GM12878 (cell line): ENCODE results near the gene POLR3A. TPM values are rescaled to one million over a fixed set of nuclear protein-coding genes. Genes with fewer than 3 reads are reported as not detected.

ENCODE experiments used
- ATAC-seq: fragments of 200-7000 bp; cut with Tn5 transposase; 3 replicates; pipeline ENCODE4 v1.9.1; 2020; ENCODE audit warnings: mild to moderate bottlenecking, moderate library complexity
- BruUV-seq: library from RNA; stranded (reverse); fragments of 400-500 nt; replicated peaks from 2 replicates; lab custom pipeline; 2021; lab: Mats Ljungman, UMichigan
- CTCF ChIA-PET: fragments of 300-600 bp; sonication (Branson Sonifier 250); formaldehyde crosslinking; extraction: SDS; loops from one replicate; lab custom pipeline; 2021; ENCODE audit warnings: inconsistent platforms; lab: Yijun Ruan, JAX
- POLR2A ChIA-PET: fragments of 350-600 bp; formaldehyde crosslinking; extraction: SDS; loops from one replicate; lab custom pipeline; 2021; ENCODE audit warnings: inconsistent platforms; lab: Charles Lee
- RAD21 ChIA-PET: fragments of 300-600 bp; sonication (Branson Sonifier 250); formaldehyde crosslinking; loops from one replicate; lab custom pipeline; 2023; ENCODE audit warnings: antibody characterized with exemption; ENCODE audit not compliant: unreplicated experiment; lab: Charles Lee
- SMC1A ChIA-PET: fragments of 300-600 bp; sonication (Branson Sonifier 250); formaldehyde crosslinking; loops from one replicate; lab custom pipeline; 2023; ENCODE audit not compliant: unreplicated experiment, uncharacterized antibody; lab: Charles Lee
- DNase-seq: peaks from one replicate; pipeline ENCODE4 v3.0.0-alpha.2; 2011; ENCODE audit warnings: low read depth, low spot score
- FAIRE-seq: peaks from 3 replicates; lab custom pipeline; 2011; peaks lifted over from hg19 to GRCh38; lab: Jason Lieb, UNC
- H2AFZ ChIP-seq: 2 replicates; pipeline ENCODE4 v1.6.0; 2011; ENCODE audit warnings: low read depth, low read length, control low read depth; ENCODE audit not compliant: control insufficient read depth
- H3K27ac ChIP-seq: 2 replicates; pipeline ENCODE4 v1.5.1; 2011; ENCODE audit warnings: control low read depth; ENCODE audit not compliant: control insufficient read depth, insufficient read depth
- H3K27me3 ChIP-seq, 2 experiments: replicated peaks in 1 of 2; 2 replicates each; pipeline versions ENCODE4 v1.6.0 to v1.6.1; 2011; ENCODE audit warnings: low read length in 1 of 2; ENCODE audit not compliant: control insufficient read depth in 2 of 2, insufficient read depth in 2 of 2
- H3K36me3 ChIP-seq, 2 experiments: 2 replicates each; pipeline ENCODE4 v1.5.1; 2011; ENCODE audit warnings: low read length in 1 of 2; ENCODE audit not compliant: control insufficient read depth in 2 of 2, insufficient read depth in 2 of 2
- H3K4me1 ChIP-seq: 2 replicates; pipeline ENCODE4 v1.6.1; 2011; ENCODE audit warnings: mild to moderate bottlenecking, low read length, moderate library complexity, mixed read lengths; ENCODE audit not compliant: control insufficient read depth, insufficient read depth
- H3K4me2 ChIP-seq: 2 replicates; pipeline ENCODE4 v1.6.0; 2011; ENCODE audit warnings: control low read depth; ENCODE audit not compliant: control insufficient read depth, insufficient read depth
- H3K4me3 ChIP-seq: fragments of 200-600 bp; sonication (generic); 2 replicates; pipeline ENCODE4 v1.5.1; 2016
- H3K79me2 ChIP-seq: 2 replicates; pipeline ENCODE4 v1.6.0; 2011; ENCODE audit warnings: low read length; ENCODE audit not compliant: control insufficient read depth, insufficient read depth
- H3K9ac ChIP-seq: 2 replicates; pipeline ENCODE4 v1.8.0; 2011; ENCODE audit warnings: low read length, control low read depth, mixed read lengths; ENCODE audit not compliant: control insufficient read depth, insufficient read depth
- H3K9me3 ChIP-seq: replicated peaks from 3 replicates; pipeline ENCODE4 v1.5.1; 2011; ENCODE audit warnings: mild to moderate bottlenecking, low read length; ENCODE audit not compliant: control insufficient read depth, insufficient read depth
- H4K20me1 ChIP-seq: 2 replicates; pipeline ENCODE4 v1.6.0; 2011; ENCODE audit not compliant: control insufficient read depth, insufficient read depth
- CBX5 ChIP-seq: sonication (generic); IDR thresholded peaks from 2 replicates; pipeline ENCODE4 v1.6.1; 2016; ENCODE audit warnings: low read depth, moderate library complexity, mild to moderate bottlenecking, inconsistent platforms
- EP300 ChIP-seq, 2 experiments: fragments of 150-350 bp in 1 of 2; IDR thresholded peaks; 2 replicates each; pipeline ENCODE4 v1.6.1; 2011 to 2012; ENCODE audit warnings: low read depth in 2 of 2, low read length in 2 of 2, borderline replicate concordance in 1 of 2, improper control_type of control experiment in 1 of 2, inconsistent platforms in 1 of 2; ENCODE audit not compliant: control insufficient read depth in 1 of 2
- KDM1A ChIP-seq: fragments of 200-600 bp; sonication (generic); IDR thresholded peaks from 2 replicates; pipeline ENCODE4 v1.6.1; 2016; ENCODE audit warnings: borderline replicate concordance
- LARP7 ChIP-seq: fragments of 450-650 bp; IDR thresholded peaks from 2 replicates; pipeline ENCODE4 v1.6.1; 2017; ENCODE audit warnings: mild to moderate bottlenecking
- MTA2 ChIP-seq: fragments of 450-650 bp; IDR thresholded peaks from 2 replicates; pipeline ENCODE4 v1.6.1; 2016; ENCODE audit warnings: low read depth, mild to moderate bottlenecking, moderate library complexity
- SMAD1 ChIP-seq: fragments of 450-650 bp; IDR thresholded peaks from 2 replicates; pipeline ENCODE4 v1.6.1; 2018; ENCODE audit warnings: mild to moderate bottlenecking, low read depth; ENCODE audit not compliant: partially characterized antibody
- SMAD5 ChIP-seq: IDR thresholded peaks from 2 replicates; pipeline ENCODE4 v1.6.1; 2016; ENCODE audit warnings: antibody characterized with exemption, low read depth
- TCF7 ChIP-seq: IDR thresholded peaks from 2 replicates; pipeline ENCODE4 v1.6.1; 2014; ENCODE audit warnings: antibody characterized with exemption, borderline replicate concordance
- WRNIP1 ChIP-seq: IDR thresholded peaks from 2 replicates; pipeline ENCODE4 v1.6.1; 2011; ENCODE audit warnings: low read depth, low read length, improper control_type of control experiment, borderline replicate concordance
- WGBS: methylation state at CpG from one replicate; pipeline ENCODE4 v1.1.6; 2016; ENCODE audit warnings: low lambda C conversion rate; ENCODE audit not compliant: insufficient replicate concordance, insufficient coverage; ENCODE audit errors: missing lambda C conversion rate; 5-methylcytosine and 5-hydroxymethylcytosine counted together
- in situ Hi-C: fragments of 300-500 bp; cut with MboI; formaldehyde crosslinking; loops from 9 replicates; pipeline ENCODE4 v1.14.3; 2018; ENCODE audit warnings: mixed read lengths
- intact Hi-C: fragments of 100-400 bp; cut with micrococcal nuclease; formaldehyde crosslinking; loops from one replicate; pipeline ENCODE4 v1.14.2; 2022; ENCODE audit not compliant: unreplicated experiment
- polyA plus RNA-seq, 11 experiments: library from polyadenylated mRNA; depleted of rRNA in 4 of 11; unstranded in 6 of 11; stranded (reverse) in 5 of 11; fragments of >200 nt; fragmentation: Nextera tagmentation in 4 of 11; fragmentation: Illumina TruSeq in 1 of 11; extraction: Ambion mirVana in 4 of 11; extraction: Trizol in 1 of 11; gene quantifications; 1 replicate in 1 of 11; 2 replicates in 10 of 11; pipeline versions ENCODE4 v1.2.1 to v1.2.3, GENCODE V29; 2011 to 2016; ENCODE audit warnings: inconsistent platforms in 2 of 11, missing spikeins in 2 of 11, low read depth in 1 of 11
- total RNA-seq, 4 experiments: library from RNA; depleted of rRNA in 3 of 4; stranded (reverse); fragments of >200 nt in 3 of 4; fragmentation: Illumina TruSeq in 1 of 4; extraction: Trizol in 1 of 4; gene quantifications; 2 replicates each; pipeline versions ENCODE4 v1.2.1 to v1.2.3, GENCODE V29; 2013 to 2021
- TF ChIP-seq, protein P1 (sequence below): fragments of 450-650 bp; formaldehyde crosslinking; IDR thresholded peaks from 2 replicates; pipeline ENCODE4 v1.4.0; 2022; ENCODE audit warnings: mild to moderate bottlenecking, moderate library complexity
- TF ChIP-seq, protein P2 (sequence below): IDR thresholded peaks from 2 replicates; pipeline ENCODE4 v1.6.1; 2011; ENCODE audit warnings: low read depth, low read length, improper control_type of control experiment, borderline replicate concordance
- TF ChIP-seq, protein P3 (sequence below): IDR thresholded peaks from 2 replicates; pipeline ENCODE4 v1.6.1; 2011; ENCODE audit warnings: borderline replicate concordance, low read depth, mild to moderate bottlenecking, moderate library complexity, mixed read lengths, low read length; ENCODE audit not compliant: insufficient read depth; ENCODE audit errors: extremely low read length

The POLR3A gene
- total and polyA plus RNA-seq, 10 of the 15 experiments (the other 5 are each of a cell fraction or from before 2014, with no cell fraction given), result 5.4 to 20.4 (median 14.4) TPM

DNA sequence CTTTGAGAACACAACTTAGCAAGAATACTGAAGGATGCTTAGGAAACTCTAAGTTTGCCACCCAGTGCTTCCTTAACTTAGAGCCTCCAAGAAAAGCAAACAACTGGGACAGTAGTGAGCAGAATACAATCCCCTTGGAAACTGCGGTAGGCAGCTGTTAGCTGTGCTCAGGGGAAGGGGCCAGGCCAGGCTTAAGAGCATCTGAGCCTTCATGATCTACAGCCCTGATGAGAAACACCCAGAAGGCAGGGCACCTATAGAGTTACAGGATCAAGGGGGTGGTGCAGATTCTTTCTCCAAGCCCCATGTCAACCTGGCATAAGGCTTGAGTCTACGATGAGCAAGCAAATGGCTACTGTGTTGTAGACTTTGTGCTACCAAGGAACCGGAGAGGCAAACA is 51.4 kb downstream of the POLR3A start:
- Histone ChIP-seq H3K4me3 (no peak overlapping the region), H2AFZ (no peak overlapping the region), H3K4me2 (no peak overlapping the region), H3K36me3 (peaks cover 27 to 30% of the 10 kb centered on the region in 2 experiments; a peak in 3 of 4 replicates)
- in situ Hi-C loops, result no loop called here
- TF ChIP-seq, protein P1, sequence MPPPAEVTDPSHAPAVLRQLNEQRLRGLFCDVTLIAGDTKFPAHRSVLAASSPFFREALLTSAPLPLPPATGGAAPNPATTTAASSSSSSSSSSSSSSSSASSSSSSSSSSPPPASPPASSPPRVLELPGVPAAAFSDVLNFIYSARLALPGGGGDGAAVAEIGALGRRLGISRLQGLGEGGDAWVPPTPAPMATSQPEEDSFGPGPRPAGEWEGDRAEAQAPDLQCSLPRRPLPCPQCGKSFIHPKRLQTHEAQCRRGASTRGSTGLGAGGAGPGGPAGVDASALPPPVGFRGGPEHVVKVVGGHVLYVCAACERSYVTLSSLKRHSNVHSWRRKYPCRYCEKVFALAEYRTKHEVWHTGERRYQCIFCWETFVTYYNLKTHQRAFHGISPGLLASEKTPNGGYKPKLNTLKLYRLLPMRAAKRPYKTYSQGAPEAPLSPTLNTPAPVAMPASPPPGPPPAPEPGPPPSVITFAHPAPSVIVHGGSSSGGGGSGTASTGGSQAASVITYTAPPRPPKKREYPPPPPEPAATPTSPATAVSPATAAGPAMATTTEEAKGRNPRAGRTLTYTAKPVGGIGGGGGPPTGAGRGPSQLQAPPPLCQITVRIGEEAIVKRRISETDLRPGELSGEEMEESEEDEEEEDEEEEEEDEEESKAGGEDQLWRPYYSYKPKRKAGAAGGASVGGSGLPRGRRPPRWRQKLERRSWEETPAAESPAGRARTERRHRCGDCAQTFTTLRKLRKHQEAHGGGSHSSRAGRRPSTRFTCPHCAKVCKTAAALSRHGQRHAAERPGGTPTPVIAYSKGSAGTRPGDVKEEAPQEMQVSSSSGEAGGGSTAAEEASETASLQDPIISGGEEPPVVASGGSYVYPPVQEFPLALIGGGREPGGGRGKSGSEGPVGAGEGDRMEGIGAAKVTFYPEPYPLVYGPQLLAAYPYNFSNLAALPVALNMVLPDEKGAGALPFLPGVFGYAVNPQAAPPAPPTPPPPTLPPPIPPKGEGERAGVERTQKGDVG (CRISPR knock-in tag), result no peak
- TF ChIP-seq KDM1A, result no peak
- TF ChIP-seq, all 136 proteins: peak for 0
- POLR2A ChIA-PET, result interaction anchor here (0.6 kb wide), 1 partner anchor 34 kb away, joined by 3 read pairs; no protein-coding TSS in a partner anchor
- no peaks in the 10 kb centered on the region for H3K27me3 ChIP-seq
- H3K9me3 ChIP-seq, result no peaks in the 10 kb centered on the region
- SMC1A ChIA-PET, result no interaction called here
- RAD21 ChIA-PET, result no interaction called here
- no peak for ATAC-seq
- no peak for DNase-seq
- H3K27ac ChIP-seq, result no peak overlapping the region
- H3K79me2 ChIP-seq, result no peaks in the 10 kb centered on the region
- no peaks in the 10 kb centered on the region for H4K20me1 ChIP-seq
- H3K9ac ChIP-seq, result no peak overlapping the region
- 98% methylated on average over 3 of the region's 3 CpGs for WGBS
- BruUV-seq, result no TSS peak
- intact Hi-C loops, result no loop called here
- CTCF ChIA-PET, result no interaction called here
- no peak for FAIRE-seq
- H3K4me1 ChIP-seq, result no peaks in the 10 kb centered on the region

DNA sequence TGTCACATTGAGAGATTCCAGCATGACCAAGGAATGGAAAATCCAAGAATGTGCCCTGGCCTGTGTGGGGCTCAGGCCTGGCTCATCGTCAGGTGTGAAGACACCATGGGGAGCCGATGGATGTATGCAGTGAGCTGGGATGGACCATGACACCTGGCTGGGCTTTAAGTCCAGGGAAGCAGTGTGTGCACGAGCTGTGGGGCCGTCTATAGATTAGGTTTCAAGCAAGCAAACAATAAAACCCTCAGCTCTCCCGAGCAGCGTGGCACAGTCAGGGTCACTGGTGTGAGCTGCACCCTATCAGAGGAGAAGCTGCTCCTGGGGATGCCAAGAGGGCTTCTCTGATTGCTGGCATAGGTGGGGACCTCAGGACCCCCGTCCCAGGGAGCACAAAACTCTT is 52.3 kb downstream of the POLR3A start:
- WGBS, result 92% methylated on average over 7 of the region's 7 CpGs
- in situ Hi-C loops (no loop called here), intact Hi-C loops (no loop called here)
- Histone ChIP-seq H3K4me3 (no peak overlapping the region), H3K9ac (no peak overlapping the region), H3K27me3 (no peaks in the 10 kb centered on the region), H4K20me1 (no peaks in the 10 kb centered on the region), H3K36me3 (peaks cover 22 to 28% of the 10 kb centered on the region in 2 experiments; a peak in 3 of 4 replicates), H3K9me3 (no peaks in the 10 kb centered on the region), H3K79me2 (no peaks in the 10 kb centered on the region), H3K4me2 (no peak overlapping the region), H2AFZ (no peak overlapping the region), H3K27ac (no peak overlapping the region), H3K4me1 (no peaks in the 10 kb centered on the region)
- ChIA-PET POLR2A (interaction anchor here (0.6 kb wide), 1 partner anchor 33 kb away, joined by 3 read pairs; no protein-coding TSS in a partner anchor), SMC1A (no interaction called here), RAD21 (no interaction called here), CTCF (no interaction called here)
- no peak for FAIRE-seq
- no peak for ATAC-seq
- no TSS peak for BruUV-seq
- DNase-seq, result no peak
- TF ChIP-seq SMAD5 (no peak), MTA2 (no peak), CBX5 (no peak), LARP7 (no peak), WRNIP1 (no peak), TCF7 (no peak), EP300 (IDR thresholded peaks at IDR 0.05; ENCODE audit: borderline replicate concordance in 1 of 2, control insufficient read depth in 1 of 2, low read depth in 2 of 2, low read length in 2 of 2) (no peak), SMAD1 (no peak)
- TF ChIP-seq, protein P2, sequence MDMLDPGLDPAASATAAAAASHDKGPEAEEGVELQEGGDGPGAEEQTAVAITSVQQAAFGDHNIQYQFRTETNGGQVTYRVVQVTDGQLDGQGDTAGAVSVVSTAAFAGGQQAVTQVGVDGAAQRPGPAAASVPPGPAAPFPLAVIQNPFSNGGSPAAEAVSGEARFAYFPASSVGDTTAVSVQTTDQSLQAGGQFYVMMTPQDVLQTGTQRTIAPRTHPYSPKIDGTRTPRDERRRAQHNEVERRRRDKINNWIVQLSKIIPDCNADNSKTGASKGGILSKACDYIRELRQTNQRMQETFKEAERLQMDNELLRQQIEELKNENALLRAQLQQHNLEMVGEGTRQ, result no peak
- TF ChIP-seq, protein P3, sequence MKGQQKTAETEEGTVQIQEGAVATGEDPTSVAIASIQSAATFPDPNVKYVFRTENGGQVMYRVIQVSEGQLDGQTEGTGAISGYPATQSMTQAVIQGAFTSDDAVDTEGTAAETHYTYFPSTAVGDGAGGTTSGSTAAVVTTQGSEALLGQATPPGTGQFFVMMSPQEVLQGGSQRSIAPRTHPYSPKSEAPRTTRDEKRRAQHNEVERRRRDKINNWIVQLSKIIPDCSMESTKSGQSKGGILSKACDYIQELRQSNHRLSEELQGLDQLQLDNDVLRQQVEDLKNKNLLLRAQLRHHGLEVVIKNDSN, result no peak
